BE2C (cell line): ENCODE measurements around the gene MEF2C.

Experiments
- DNase-seq: peaks from one replicate; pipeline ENCODE4 v3.0.0-alpha.2; 2020
- H3K27me3 ChIP-seq: fragments of 250-450 bp; sonication (Bioruptor Pico); 2 replicates; pipeline ENCODE4 v1.5.1; 2020; ENCODE audit warnings: mild to moderate bottlenecking
- H3K36me3 ChIP-seq: fragments of 250-450 bp; sonication (Bioruptor Pico); 2 replicates; pipeline ENCODE4 v1.5.1; 2020; ENCODE audit warnings: mild to moderate bottlenecking
- H3K4me1 ChIP-seq: fragments of 250-450 bp; sonication (Bioruptor Pico); 2 replicates; pipeline ENCODE4 v1.5.1; 2020
- H3K4me3 ChIP-seq: 2 replicates; pipeline ENCODE4 v1.5.1; 2011; ENCODE audit warnings: low read depth, low read length
- H3K9me3 ChIP-seq: fragments of 250-450 bp; sonication (Bioruptor Pico); 2 replicates; pipeline ENCODE4 v1.5.1; 2020
- CTCF ChIP-seq: IDR thresholded peaks from 2 replicates; pipeline ENCODE4 v1.5.1; 2012; ENCODE audit warnings: mild to moderate bottlenecking, low read depth, low read length

The MEF2C gene

DNA sequence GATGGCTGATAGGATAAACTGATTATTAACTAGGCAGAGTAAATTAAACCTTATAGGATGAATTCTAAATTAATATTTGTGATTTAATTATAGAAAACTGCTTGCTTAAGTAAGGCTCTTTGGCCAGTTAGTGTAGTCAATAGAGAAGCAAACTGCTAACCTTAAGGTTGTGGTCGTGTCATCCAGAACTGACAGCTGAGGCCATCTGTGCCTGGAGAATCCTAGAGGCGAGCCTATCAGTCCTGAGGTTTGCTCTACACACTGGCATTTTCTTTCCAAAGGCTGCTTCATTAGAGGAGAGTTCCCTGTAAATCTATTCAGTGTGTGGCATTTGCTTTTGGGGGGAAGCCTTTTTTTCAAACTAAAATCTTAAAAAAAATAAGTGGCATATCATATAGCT lies 169.2 kb downstream of the MEF2C start:
- Histone ChIP-seq H3K4me1 (no peaks in the 10 kb centered on the region), H3K4me3 (no peak overlapping the region), H3K9me3 (no peaks in the 10 kb centered on the region), H3K36me3 (no peaks in the 10 kb centered on the region), H3K27me3 (peaks cover 24% of the 10 kb centered on the region)
- no peak for DNase-seq
- no peak for TF ChIP-seq CTCF

DNA sequence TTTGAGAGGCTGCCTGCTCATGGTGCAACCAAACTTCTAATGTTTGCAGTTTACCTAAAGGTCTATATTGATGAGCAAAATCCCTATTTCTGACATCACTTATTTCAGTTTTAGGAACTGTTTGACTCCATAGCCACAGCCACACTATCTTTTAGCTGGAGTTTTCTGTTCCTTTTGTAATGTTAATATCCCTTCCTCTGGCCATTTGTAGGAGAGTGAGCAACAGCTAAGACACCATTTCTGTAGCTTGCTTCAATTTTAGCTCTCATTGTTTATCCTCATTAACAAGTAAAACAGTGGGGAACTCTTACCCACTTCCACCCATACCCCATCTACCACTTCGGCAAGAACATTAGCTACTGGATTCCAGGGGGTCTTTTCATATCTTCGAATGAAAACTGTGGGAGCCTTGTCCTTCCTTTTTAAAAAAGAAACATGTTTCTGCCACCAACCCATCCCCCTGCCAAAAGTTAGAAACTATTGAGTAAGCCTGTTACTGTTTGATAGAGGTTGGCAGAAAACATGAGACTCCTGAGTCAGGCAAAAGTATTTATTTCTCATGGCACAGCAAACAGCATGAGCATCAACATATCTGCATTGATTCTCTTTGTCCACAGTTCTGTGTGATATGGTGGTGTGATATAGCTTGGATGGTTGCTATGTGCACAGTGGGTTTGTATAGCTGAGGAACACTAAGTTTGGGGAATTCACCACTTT lies 174.1 kb downstream of the MEF2C start:
- no peaks in the 10 kb centered on the region for H3K27me3 ChIP-seq
- H3K9me3 ChIP-seq, result no peaks in the 10 kb centered on the region
- H3K36me3 ChIP-seq, result no peaks in the 10 kb centered on the region
- TF ChIP-seq CTCF, result no peak
- H3K4me1 ChIP-seq, result no peaks in the 10 kb centered on the region
- no peak for DNase-seq
- no peak overlapping the region for H3K4me3 ChIP-seq

DNA sequence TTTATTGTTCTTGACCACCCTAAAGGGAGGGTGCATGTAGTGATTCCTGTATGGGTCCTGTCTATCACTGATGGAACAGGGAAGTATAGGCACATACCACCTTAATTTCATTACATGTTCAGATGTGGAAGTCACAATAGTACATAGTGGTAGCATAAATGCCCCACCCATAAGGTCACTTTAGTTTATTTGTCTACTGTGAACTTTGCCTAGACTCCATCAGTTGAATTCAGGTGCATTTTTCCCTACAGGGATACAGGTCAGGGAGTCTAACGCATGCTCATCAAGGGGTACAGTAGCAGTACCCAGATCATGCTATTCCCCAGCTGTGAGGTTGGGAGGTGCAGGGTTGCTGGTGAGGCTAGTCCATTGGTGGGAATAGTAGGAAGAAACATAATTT lies 175.0 kb downstream of the MEF2C start:
- no peak for DNase-seq
- H3K9me3 ChIP-seq, result no peaks in the 10 kb centered on the region
- H3K36me3 ChIP-seq, result no peaks in the 10 kb centered on the region
- H3K4me1 ChIP-seq, result no peaks in the 10 kb centered on the region
- TF ChIP-seq CTCF, result no peak
- H3K4me3 ChIP-seq, result no peak overlapping the region
- no peaks in the 10 kb centered on the region for H3K27me3 ChIP-seq

DNA sequence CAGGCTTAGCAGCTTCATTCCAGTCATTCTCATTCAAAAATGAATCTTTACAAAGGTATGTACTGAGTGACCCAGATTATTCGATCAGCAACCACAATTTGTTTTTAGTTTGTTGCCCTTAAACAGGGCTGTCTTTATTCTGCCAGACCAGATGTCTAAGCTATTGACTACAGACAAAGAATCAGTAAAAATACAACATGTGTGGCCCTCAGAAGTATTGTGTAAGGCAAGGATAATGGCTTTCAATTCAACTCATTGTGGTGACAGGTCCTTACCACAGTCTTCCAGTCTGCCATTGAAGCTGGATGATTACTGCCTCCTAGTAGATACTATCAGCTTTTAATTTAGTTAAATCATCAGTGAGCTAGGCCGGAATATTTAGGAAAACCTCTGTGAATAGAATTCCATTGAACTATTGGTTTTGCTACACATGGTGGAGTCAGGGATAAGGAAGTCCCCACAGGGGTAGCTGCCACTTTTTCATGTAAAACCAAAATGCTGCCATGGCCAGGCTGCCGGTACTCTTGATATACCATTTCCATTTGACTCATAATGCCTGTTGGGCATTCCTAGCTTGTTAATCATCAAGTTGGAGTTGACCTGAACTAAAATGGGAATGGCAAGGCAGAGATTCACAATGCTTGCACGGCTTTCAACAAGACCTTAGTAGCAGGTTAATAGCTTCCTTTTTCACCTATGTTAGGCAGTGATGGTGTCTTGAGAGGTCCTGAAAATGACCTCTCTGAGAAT lies 175.6 kb downstream of the MEF2C start:
- no peaks in the 10 kb centered on the region for H3K9me3 ChIP-seq
- no peaks in the 10 kb centered on the region for H3K4me1 ChIP-seq
- no peak overlapping the region for H3K4me3 ChIP-seq
- no peak for TF ChIP-seq CTCF
- H3K27me3 ChIP-seq, result no peaks in the 10 kb centered on the region
- no peak for DNase-seq
- H3K36me3 ChIP-seq, result no peaks in the 10 kb centered on the region

DNA sequence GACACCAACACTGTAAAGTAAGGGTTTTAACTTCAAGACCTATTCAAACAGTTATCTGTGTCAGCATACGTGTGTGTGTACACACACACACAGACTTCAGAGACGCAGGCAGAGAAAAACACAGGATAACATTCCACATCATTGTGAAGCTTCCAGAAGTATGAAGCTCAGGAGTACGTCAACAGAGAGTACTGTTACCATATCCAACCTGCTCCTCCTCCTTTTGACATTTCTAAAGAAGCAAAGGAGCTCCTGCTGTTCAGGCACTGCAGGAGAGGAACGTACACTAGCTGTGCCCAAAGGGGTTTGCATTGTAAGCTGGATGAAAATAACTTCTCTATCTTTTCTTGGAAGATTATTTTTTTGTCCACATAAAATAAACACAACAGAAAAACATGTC lies 180.7 kb downstream of the MEF2C start:
- TF ChIP-seq CTCF, result no peak
- Histone ChIP-seq H3K4me1 (no peaks in the 10 kb centered on the region), H3K27me3 (peaks cover 7% of the 10 kb centered on the region)

GRCh38 chr5:88700121-88700520 lies 182.9 kb downstream of the MEF2C start:
- no peaks in the 10 kb centered on the region for H3K4me1 ChIP-seq
- no peak for TF ChIP-seq CTCF
- no peak for DNase-seq
- H3K4me3 ChIP-seq, result no peak overlapping the region
- no peaks in the 10 kb centered on the region for H3K9me3 ChIP-seq
- no peaks in the 10 kb centered on the region for H3K36me3 ChIP-seq
- peaks cover 26% of the 10 kb centered on the region for H3K27me3 ChIP-seq

More for the DNA sequence above, 180.7 kb downstream of the MEF2C start:
- Histone ChIP-seq H3K9me3 (no peaks in the 10 kb centered on the region), H3K36me3 (no peaks in the 10 kb centered on the region), H3K4me3 (no peak overlapping the region)
- no peak for DNase-seq
